ENCODE measurements around the gene PTPRT. TPM values are rescaled to one million over a fixed set of nuclear protein-coding genes. Genes with fewer than 3 reads are reported as not detected.

Gene PTPRT
- total RNA-seq, 3 donors from 2014 or later = 0.32 to 6.3 (median 4.9) TPM

GRCh38 chr20:42401613-42402012 lies 788.1 kb downstream of the PTPRT start:
- TF ChIP-seq CTCF (IDR thresholded peaks at IDR 0.05) (no peak), POLR2AphosphoS5 (IDR thresholded peaks at IDR 0.05) (no peak), POLR2A (IDR thresholded peaks at IDR 0.05) (no peak)
- Histone ChIP-seq H3K36me3 (no peaks in the 10 kb centered on the region), H3K4me1 (no peaks in the 10 kb centered on the region), H3K27me3 (no peaks in the 10 kb centered on the region), H3K9me3 (no peaks in the 10 kb centered on the region), H3K27ac (no peak overlapping the region), H3K4me3 (no peak overlapping the region)
- no peak for DNase-seq (ENCODE audit: low spot score in 2 of 2)
- intact Hi-C loops (cut with DNase I; ENCODE audit: low total_unique reads) = no loop called here

- Histone ChIP-seq H3K4me1 (no peaks in the 10 kb centered on the region), H3K27ac (no peak overlapping the region), H3K9me3 (no peaks in the 10 kb centered on the region), H3K4me3 (no peak overlapping the region), H3K27me3 (no peaks in the 10 kb centered on the region), H3K36me3 (no peaks in the 10 kb centered on the region)
- no peak for DNase-seq (ENCODE audit: low spot score in 2 of 2)
- intact Hi-C loops (cut with DNase I; ENCODE audit: low total_unique reads) = no loop called here
- TF ChIP-seq CTCF (IDR thresholded peaks at IDR 0.05) = no peak
These were observed 789.9 kb downstream of the PTPRT start for GRCh38 chr20:42399802-42400201.

GRCh38 chr20:42392442-42392841 lies 797.3 kb downstream of the PTPRT start:
- Histone ChIP-seq H3K27ac (no peak overlapping the region), H3K4me1 (no peaks in the 10 kb centered on the region), H3K27me3 (no peaks in the 10 kb centered on the region), H3K4me3 (no peak overlapping the region), H3K9me3 (no peaks in the 10 kb centered on the region), H3K36me3 (no peaks in the 10 kb centered on the region)
- DNase-seq (ENCODE audit: low spot score in 2 of 2) = no peak
- no peak for TF ChIP-seq CTCF (IDR thresholded peaks at IDR 0.05)
- TF ChIP-seq POLR2AphosphoS5 (IDR thresholded peaks at IDR 0.05) = no peak
- no peak for TF ChIP-seq POLR2A (IDR thresholded peaks at IDR 0.05)
- intact Hi-C loops (cut with DNase I; ENCODE audit: low total_unique reads) = no loop called here

- no peaks in the 10 kb centered on the region for H3K4me1 ChIP-seq
- intact Hi-C loops (cut with DNase I; ENCODE audit: low total_unique reads) = no loop called here
These were observed 797.9 kb downstream of the PTPRT start for GRCh38 chr20:42391807-42392206.

GRCh38 chr20:42380287-42380686 lies 809.4 kb downstream of the PTPRT start:
- intact Hi-C loops (cut with DNase I; ENCODE audit: low total_unique reads) = no loop called here
- no peak for DNase-seq (ENCODE audit: low spot score in 2 of 2)
- TF ChIP-seq POLR2A (IDR thresholded peaks at IDR 0.05) = no peak
- TF ChIP-seq CTCF (IDR thresholded peaks at IDR 0.05) = no peak
- no peak for TF ChIP-seq POLR2AphosphoS5 (IDR thresholded peaks at IDR 0.05)
- Histone ChIP-seq H3K27me3 (no peaks in the 10 kb centered on the region), H3K4me1 (no peaks in the 10 kb centered on the region), H3K36me3 (no peaks in the 10 kb centered on the region), H3K9me3 (no peaks in the 10 kb centered on the region), H3K4me3 (no peak overlapping the region), H3K27ac (no peak overlapping the region)

More at GRCh38 chr20:42391807-42392206, 797.9 kb downstream of the PTPRT start:
- H3K9me3 ChIP-seq = no peaks in the 10 kb centered on the region
- H3K36me3 ChIP-seq = no peaks in the 10 kb centered on the region
- no peak overlapping the region for H3K27ac ChIP-seq
- H3K27me3 ChIP-seq = no peaks in the 10 kb centered on the region
- no peak for DNase-seq (ENCODE audit: low spot score in 2 of 2)
- H3K4me3 ChIP-seq = no peak overlapping the region
- TF ChIP-seq CTCF (IDR thresholded peaks at IDR 0.05) (no peak), POLR2AphosphoS5 (IDR thresholded peaks at IDR 0.05) (no peak), POLR2A (IDR thresholded peaks at IDR 0.05) (no peak)

Measured in breast epithelium (tissue), 4 donors.